ENCODE data around the gene SENP7.

Gene SENP7

DNA sequence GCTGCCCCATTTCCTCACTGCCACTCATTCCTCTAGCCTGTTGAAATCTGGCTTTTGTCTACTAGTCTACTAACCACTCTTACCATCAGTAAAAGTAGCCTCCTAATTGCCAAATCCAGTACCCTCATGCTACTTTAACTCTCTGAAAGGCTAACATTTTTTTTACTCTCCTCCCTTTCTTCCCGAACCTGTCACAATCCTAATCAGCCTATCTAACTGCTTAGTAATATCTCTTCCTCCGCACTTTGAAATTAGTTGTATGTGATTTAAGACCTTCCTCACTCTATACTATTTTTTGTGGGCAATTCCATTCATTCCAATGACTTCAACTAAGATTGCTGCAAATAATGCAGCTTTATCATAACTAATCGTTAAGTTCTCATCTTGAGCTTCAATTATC lies 3.7 kb downstream of the SENP7 start:
- Histone ChIP-seq H3K4me3 (ENCODE audit: low read length) (no peak overlapping the region), H3K4me2 (ENCODE audit: low read length) (no peak overlapping the region), H3K9me3 (ENCODE audit: control insufficient read depth, insufficient read depth, low read length) (no peaks in the 10 kb centered on the region), H3F3A (ENCODE audit: control insufficient read depth, insufficient read depth) (no peaks in the 10 kb centered on the region), H3K79me2 (ENCODE audit: control insufficient read depth, low read length) (peaks cover 21% of the 10 kb centered on the region), H3K27ac (ENCODE audit: low read depth, low read length) (no peak overlapping the region), H3K27me3 (ENCODE audit: control insufficient read depth, low read length) (no peaks in the 10 kb centered on the region), H3K9me2 (replicated peaks; ENCODE audit: control insufficient read depth, low read length) (no peaks in the 10 kb centered on the region), H3K36me3 (ENCODE audit: control insufficient read depth, low read length) (no peaks in the 10 kb centered on the region), H3K4me1 (ENCODE audit: control insufficient read depth, low read length) (peaks cover 14% of the 10 kb centered on the region), H4K20me1 (ENCODE audit: control insufficient read depth, insufficient read depth, low read depth, low read length) (no peaks in the 10 kb centered on the region)
- TF ChIP-seq EZH2phosphoT487 (IDR thresholded peaks at IDR 0.05; ENCODE audit: borderline replicate concordance, low read length): no peak
- TF ChIP-seq, protein P1, sequence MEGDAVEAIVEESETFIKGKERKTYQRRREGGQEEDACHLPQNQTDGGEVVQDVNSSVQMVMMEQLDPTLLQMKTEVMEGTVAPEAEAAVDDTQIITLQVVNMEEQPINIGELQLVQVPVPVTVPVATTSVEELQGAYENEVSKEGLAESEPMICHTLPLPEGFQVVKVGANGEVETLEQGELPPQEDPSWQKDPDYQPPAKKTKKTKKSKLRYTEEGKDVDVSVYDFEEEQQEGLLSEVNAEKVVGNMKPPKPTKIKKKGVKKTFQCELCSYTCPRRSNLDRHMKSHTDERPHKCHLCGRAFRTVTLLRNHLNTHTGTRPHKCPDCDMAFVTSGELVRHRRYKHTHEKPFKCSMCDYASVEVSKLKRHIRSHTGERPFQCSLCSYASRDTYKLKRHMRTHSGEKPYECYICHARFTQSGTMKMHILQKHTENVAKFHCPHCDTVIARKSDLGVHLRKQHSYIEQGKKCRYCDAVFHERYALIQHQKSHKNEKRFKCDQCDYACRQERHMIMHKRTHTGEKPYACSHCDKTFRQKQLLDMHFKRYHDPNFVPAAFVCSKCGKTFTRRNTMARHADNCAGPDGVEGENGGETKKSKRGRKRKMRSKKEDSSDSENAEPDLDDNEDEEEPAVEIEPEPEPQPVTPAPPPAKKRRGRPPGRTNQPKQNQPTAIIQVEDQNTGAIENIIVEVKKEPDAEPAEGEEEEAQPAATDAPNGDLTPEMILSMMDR (IDR thresholded peaks at IDR 0.05; ENCODE audit: low read depth, low read length, poor library complexity, severe bottlenecking): no peak

DNA sequence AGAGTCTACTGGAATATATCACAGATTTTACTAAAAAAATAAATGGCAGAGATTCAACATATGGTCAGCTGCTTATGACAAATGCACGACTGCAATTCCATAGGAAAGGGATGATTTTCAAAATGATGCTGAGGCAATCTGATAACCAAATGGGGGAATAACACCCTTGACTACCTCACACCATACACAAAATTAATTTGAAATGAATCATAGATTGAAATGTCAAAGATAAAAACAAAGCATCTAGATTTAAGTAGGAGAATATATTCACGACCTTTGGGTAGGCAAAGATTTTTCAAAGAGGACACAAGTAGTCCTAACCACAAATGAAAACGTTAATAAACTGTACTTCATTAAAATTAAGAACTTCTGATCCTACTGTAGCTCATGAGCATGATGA lies 11.2 kb downstream of the SENP7 start:
- no peaks in the 10 kb centered on the region for H3K27me3 ChIP-seq (ENCODE audit: control insufficient read depth, low read length)
- no peaks in the 10 kb centered on the region for H3K9me3 ChIP-seq (ENCODE audit: control insufficient read depth, insufficient read depth, low read length)
- no peak overlapping the region for H3K27ac ChIP-seq (ENCODE audit: low read depth, low read length)
- no peaks in the 10 kb centered on the region for H3K36me3 ChIP-seq (ENCODE audit: control insufficient read depth, low read length)
- H4K20me1 ChIP-seq (ENCODE audit: control insufficient read depth, insufficient read depth, low read depth, low read length): no peaks in the 10 kb centered on the region
- peaks cover 13% of the 10 kb centered on the region; the same call in 1 of the 2 replicates for H3K79me2 ChIP-seq (ENCODE audit: control insufficient read depth, low read length)
- H3K9me2 ChIP-seq (replicated peaks; ENCODE audit: control insufficient read depth, low read length): no peaks in the 10 kb centered on the region
- H3F3A ChIP-seq (ENCODE audit: control insufficient read depth, insufficient read depth): no peaks in the 10 kb centered on the region
- H3K4me2 ChIP-seq (ENCODE audit: low read length): no peak overlapping the region
- no peak overlapping the region for H3K4me3 ChIP-seq (ENCODE audit: low read length)
- H3K4me1 ChIP-seq (ENCODE audit: control insufficient read depth, low read length): no peaks in the 10 kb centered on the region
- TF ChIP-seq, protein P1 (IDR thresholded peaks at IDR 0.05; ENCODE audit: low read depth, low read length, poor library complexity, severe bottlenecking): no peak
- no peak for TF ChIP-seq EZH2phosphoT487 (IDR thresholded peaks at IDR 0.05; ENCODE audit: borderline replicate concordance, low read length)

DNA sequence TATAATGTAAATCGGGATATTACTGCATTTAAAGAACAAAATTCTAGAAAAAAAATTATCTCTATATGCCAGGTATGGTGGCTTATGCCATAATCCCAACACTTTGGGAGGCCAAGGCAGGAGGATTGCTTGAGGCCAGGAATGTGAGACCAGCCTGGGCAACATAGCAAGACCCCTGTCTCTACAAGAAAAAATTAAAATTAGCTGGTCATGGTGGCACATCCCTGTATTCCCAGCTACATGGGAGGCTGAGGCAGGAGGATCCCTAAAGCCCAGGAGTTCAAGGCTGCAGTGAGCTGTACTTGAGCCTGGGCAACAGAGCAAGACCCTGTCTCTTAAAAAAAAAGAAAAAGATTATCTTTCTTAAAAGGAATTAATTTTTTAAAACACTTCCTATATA lies 12.8 kb downstream of the SENP7 start:
- no peaks in the 10 kb centered on the region for H3K36me3 ChIP-seq (ENCODE audit: control insufficient read depth, low read length)
- peaks cover 6% of the 10 kb centered on the region; the same call in 1 of the 2 replicates for H3K79me2 ChIP-seq (ENCODE audit: control insufficient read depth, low read length)
- no peaks in the 10 kb centered on the region for H3K27me3 ChIP-seq (ENCODE audit: control insufficient read depth, low read length)
- no peaks in the 10 kb centered on the region for H3F3A ChIP-seq (ENCODE audit: control insufficient read depth, insufficient read depth)
- no peak overlapping the region for H3K27ac ChIP-seq (ENCODE audit: low read depth, low read length)
- H3K4me1 ChIP-seq (ENCODE audit: control insufficient read depth, low read length): no peaks in the 10 kb centered on the region
- no peak overlapping the region for H3K4me3 ChIP-seq (ENCODE audit: low read length)
- no peak overlapping the region for H3K4me2 ChIP-seq (ENCODE audit: low read length)
- H3K9me3 ChIP-seq (ENCODE audit: control insufficient read depth, insufficient read depth, low read length): no peaks in the 10 kb centered on the region
- TF ChIP-seq EZH2phosphoT487 (IDR thresholded peaks at IDR 0.05; ENCODE audit: borderline replicate concordance, low read length): no peak
- TF ChIP-seq, protein P1 (IDR thresholded peaks at IDR 0.05; ENCODE audit: low read depth, low read length, poor library complexity, severe bottlenecking): no peak
- no peaks in the 10 kb centered on the region for H4K20me1 ChIP-seq (ENCODE audit: control insufficient read depth, insufficient read depth, low read depth, low read length)
- H3K9me2 ChIP-seq (replicated peaks; ENCODE audit: control insufficient read depth, low read length): no peaks in the 10 kb centered on the region

DNA sequence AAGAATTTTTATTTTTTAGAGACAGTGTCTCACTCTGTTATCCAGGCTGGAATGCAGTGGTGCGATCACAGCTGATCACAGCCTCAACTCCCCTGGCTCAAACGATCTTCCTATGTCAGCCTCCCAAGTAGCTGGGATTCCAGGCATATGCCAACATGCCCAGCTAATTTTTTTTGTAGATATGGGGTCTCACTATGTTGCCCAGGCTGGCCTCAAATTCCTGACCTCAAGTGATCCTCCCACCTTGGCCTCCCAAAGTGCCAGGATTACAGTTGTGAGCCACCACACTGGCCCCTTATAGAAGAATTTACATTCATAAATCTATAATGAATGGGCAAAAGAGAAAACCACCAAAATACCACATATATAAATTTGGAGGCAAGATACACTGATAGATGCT lies 15.2 kb downstream of the SENP7 start:
- Histone ChIP-seq H3K4me3 (ENCODE audit: low read length) (no peak overlapping the region), H3K9me3 (ENCODE audit: control insufficient read depth, insufficient read depth, low read length) (no peaks in the 10 kb centered on the region), H3K9me2 (replicated peaks; ENCODE audit: control insufficient read depth, low read length) (no peaks in the 10 kb centered on the region), H4K20me1 (ENCODE audit: control insufficient read depth, insufficient read depth, low read depth, low read length) (no peaks in the 10 kb centered on the region), H3K27me3 (ENCODE audit: control insufficient read depth, low read length) (no peaks in the 10 kb centered on the region), H3K79me2 (ENCODE audit: control insufficient read depth, low read length) (no peaks in the 10 kb centered on the region), H3F3A (ENCODE audit: control insufficient read depth, insufficient read depth) (no peaks in the 10 kb centered on the region), H3K4me1 (ENCODE audit: control insufficient read depth, low read length) (no peaks in the 10 kb centered on the region), H3K27ac (ENCODE audit: low read depth, low read length) (no peak overlapping the region), H3K36me3 (ENCODE audit: control insufficient read depth, low read length) (peaks cover 3% of the 10 kb centered on the region), H3K4me2 (ENCODE audit: low read length) (no peak overlapping the region)
- TF ChIP-seq, protein P1 (IDR thresholded peaks at IDR 0.05; ENCODE audit: low read depth, low read length, poor library complexity, severe bottlenecking): no peak
- TF ChIP-seq EZH2phosphoT487 (IDR thresholded peaks at IDR 0.05; ENCODE audit: borderline replicate concordance, low read length): no peak
